K562 (cell line): ENCODE results near the gene BPI.

Experiments
- ELF4 ChIP-seq: fragments of 450-650 bp; formaldehyde crosslinking; IDR thresholded peaks from 2 replicates; pipeline ENCODE4 v1.4.0; 2022; ENCODE audit warnings: missing genetic modification characterization
- TF ChIP-seq, protein P1 (sequence below): fragments of 450-650 bp; IDR thresholded peaks from 2 replicates; pipeline ENCODE4 v1.6.1; 2018; ENCODE audit warnings: mild to moderate bottlenecking, low read depth; ENCODE audit not compliant: partially characterized antibody
- TF ChIP-seq, protein P2 (sequence below): fragments of 450-650 bp; formaldehyde crosslinking; IDR thresholded peaks from 2 replicates; pipeline ENCODE4 v1.4.0; 2020; ENCODE audit warnings: mild to moderate bottlenecking, mixed read lengths

GRCh38 chr20:38320221-38320620 is 16.3 kb downstream of the BPI start:
- TF ChIP-seq, protein P1, sequence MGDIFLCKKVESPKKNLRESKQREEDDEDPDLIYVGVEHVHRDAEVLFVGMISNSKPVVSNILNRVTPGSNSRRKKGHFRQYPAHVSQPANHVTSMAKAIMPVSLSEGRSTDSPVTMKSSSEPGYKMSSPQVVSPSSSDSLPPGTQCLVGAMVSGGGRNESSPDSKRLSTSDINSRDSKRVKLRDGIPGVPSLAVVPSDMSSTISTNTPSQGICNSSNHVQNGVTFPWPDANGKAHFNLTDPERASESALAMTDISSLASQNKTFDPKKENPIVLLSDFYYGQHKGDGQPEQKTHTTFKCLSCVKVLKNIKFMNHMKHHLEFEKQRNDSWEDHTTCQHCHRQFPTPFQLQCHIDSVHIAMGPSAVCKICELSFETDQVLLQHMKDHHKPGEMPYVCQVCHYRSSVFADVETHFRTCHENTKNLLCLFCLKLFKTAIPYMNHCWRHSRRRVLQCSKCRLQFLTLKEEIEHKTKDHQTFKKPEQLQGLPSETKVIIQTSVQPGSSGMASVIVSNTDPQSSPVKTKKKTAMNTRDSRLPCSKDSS = no peak
- TF ChIP-seq, protein P2, sequence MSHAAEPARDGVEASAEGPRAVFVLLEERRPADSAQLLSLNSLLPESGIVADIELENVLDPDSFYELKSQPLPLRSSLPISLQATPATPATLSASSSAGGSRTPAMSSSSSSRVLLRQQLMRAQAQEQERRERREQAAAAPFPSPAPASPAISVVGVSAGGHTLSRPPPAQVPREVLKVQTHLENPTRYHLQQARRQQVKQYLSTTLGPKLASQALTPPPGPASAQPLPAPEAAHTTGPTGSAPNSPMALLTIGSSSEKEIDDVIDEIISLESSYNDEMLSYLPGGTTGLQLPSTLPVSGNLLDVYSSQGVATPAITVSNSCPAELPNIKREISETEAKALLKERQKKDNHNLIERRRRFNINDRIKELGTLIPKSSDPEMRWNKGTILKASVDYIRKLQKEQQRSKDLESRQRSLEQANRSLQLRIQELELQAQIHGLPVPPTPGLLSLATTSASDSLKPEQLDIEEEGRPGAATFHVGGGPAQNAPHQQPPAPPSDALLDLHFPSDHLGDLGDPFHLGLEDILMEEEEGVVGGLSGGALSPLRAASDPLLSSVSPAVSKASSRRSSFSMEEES (CRISPR knock-in tag) = no peak
- no peak for TF ChIP-seq ELF4 (CRISPR knock-in tag)
